GM12892 (cell line): Measurements from ENCODE around the gene PARP12.

Experiments used
- DNase-seq: peaks from one replicate; pipeline ENCODE4 v3.0.0; 2011; ENCODE audit not compliant: insufficient read length
- FAIRE-seq: peaks from 2 replicates; lab custom pipeline; 2011; peaks lifted over from hg19 to GRCh38; lab: Jason Lieb, UNC
- POLR2A ChIP-seq: IDR thresholded peaks from 2 replicates; pipeline ENCODE4 v1.6.1; 2011; ENCODE audit warnings: low read depth, low read length, control low read depth
- POLR2AphosphoS5 ChIP-seq: IDR thresholded peaks from 2 replicates; pipeline ENCODE4 v1.6.1; 2011; ENCODE audit warnings: low read depth, low read length, control low read depth
- TAF1 ChIP-seq: IDR thresholded peaks from 2 replicates; pipeline ENCODE4 v1.6.1; 2011; ENCODE audit warnings: low read depth, mild to moderate bottlenecking, control low read depth, low read length, borderline replicate concordance

PARP12 gene

DNA sequence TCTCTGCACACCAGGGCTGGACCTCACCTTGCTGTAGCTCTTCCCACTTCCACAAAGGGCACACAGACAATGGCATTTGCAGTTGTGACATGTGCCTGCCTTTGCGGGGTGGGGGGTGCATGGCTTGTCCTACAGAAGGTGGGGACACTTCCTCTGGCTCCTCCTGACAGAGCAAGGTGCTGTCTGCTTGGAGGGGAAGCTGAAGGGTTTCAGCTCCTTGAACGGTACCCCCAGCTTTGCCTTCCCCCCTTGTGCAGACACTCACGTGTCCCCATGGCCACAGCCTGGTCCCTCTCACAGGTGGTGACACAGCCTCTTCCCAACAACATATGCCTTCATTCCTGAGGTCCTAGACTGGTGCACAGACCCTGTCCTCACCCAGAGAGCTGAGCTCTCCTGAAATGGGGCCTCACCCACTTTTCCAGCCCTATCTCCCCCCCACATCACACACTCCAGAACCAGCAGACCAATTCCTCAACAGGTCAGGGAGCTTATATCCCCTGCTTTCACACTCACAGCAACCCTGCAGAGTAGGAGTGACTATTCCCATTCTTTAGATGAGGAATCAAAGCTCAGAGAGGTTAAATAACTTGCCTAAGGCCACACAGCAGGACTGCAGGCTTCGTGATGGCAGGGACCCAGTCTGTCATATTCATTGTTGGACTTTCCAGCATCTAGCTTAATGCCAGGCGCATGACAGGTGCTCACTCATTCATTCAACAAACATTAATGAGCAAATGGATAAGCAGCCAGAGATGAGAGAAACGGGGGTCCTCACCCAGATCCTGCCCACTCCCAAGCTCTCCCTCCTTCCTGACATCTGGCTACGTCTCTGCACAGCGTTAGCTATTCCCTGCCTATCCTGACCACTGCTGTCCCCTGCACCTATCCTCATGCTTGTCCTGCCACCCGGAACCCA lies 44.4 kb downstream of the PARP12 start:
- TF ChIP-seq POLR2AphosphoS5 (no peak), POLR2A (no peak), TAF1 (no peak)
- DNase-seq = no peak
- no peak for FAIRE-seq

DNA sequence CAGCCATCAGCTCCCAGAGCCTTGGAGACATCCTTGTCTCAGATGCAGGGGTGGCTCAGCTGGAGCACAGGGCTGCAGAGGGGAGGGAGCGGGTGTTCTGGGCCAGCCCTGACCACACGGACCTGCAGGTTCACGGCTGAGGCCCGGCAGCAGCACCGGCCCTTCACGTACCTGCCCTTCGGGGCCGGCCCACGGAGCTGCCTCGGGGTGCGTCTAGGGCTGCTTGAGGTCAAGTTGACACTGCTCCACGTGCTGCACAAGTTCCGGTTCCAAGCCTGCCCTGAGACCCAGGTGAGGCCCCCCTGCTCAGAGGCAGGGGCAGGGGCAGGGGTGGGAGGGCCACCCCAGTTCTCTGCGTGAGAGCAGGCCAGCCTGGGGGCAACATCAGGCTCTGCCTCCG lies 45.2 kb downstream of the PARP12 start:
- no peak for DNase-seq
- no peak for FAIRE-seq
- TF ChIP-seq POLR2A (no peak), POLR2AphosphoS5 (no peak), TAF1 (no peak)

- FAIRE-seq = no peak
- DNase-seq = no peak
- no peak for TF ChIP-seq POLR2A
- no peak for TF ChIP-seq POLR2AphosphoS5
- no peak for TF ChIP-seq TAF1
Observed at GRCh38 chr7:140017034-140017433, 45.7 kb downstream of the PARP12 start.

DNA sequence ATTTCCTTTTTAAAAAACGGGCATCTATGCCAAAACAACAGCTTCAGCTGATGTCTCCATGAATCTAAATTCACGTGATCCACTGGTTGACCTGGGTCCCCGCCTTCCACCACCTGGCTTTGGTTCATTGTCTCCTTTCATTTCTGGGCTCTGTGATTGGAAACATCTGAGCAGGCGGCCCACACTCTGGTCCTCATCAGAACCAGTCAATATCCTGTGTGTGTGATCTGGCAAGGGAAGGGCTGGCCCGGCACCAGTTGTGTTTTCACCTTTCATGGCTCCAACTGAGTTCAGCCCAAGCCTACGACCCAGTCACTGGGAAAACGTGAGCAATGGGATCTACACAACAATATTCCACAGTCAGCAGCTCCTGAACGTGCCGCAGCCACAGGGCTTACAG lies 46.2 kb downstream of the PARP12 start:
- TF ChIP-seq POLR2AphosphoS5 (no peak), TAF1 (no peak), POLR2A (no peak)
- DNase-seq = no peak
- FAIRE-seq = no peak

GRCh38 chr7:140015471-140015970 lies 47.2 kb downstream of the PARP12 start:
- no peak for FAIRE-seq
- no peak for DNase-seq

GRCh38 chr7:140014123-140014522 lies 48.6 kb downstream of the PARP12 start:
- no peak for DNase-seq
- no peak for TF ChIP-seq POLR2A
- no peak for TF ChIP-seq POLR2AphosphoS5
- TF ChIP-seq TAF1 = no peak

More at GRCh38 chr7:140015471-140015970, 47.2 kb downstream of the PARP12 start:
- TF ChIP-seq POLR2AphosphoS5 (no peak), POLR2A (no peak), TAF1 (no peak)

DNA sequence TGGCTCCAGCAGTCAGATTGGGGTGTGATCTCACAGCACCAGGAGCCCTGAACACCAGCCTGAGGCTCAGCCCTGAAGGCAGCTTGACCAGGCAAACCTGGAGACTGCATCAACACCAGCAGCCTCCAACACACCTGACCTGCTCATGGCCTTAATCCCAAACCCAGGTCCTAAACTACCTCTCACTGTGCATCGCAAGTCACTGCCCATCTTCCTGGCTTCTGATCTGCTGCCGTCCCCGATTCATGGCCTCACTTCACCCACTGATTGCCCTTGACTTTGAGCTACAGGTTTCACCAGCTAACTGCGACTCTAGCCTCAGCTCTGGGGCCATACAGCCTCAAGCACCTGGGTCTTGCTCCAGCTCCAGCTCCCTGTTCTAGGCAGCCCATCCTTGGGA lies 49.1 kb downstream of the PARP12 start:
- DNase-seq (no peak), FAIRE-seq (no peak)
- TF ChIP-seq POLR2AphosphoS5 (no peak), POLR2A (no peak), TAF1 (no peak)

More at GRCh38 chr7:140014123-140014522, 48.6 kb downstream of the PARP12 start:
- FAIRE-seq = no peak

DNA sequence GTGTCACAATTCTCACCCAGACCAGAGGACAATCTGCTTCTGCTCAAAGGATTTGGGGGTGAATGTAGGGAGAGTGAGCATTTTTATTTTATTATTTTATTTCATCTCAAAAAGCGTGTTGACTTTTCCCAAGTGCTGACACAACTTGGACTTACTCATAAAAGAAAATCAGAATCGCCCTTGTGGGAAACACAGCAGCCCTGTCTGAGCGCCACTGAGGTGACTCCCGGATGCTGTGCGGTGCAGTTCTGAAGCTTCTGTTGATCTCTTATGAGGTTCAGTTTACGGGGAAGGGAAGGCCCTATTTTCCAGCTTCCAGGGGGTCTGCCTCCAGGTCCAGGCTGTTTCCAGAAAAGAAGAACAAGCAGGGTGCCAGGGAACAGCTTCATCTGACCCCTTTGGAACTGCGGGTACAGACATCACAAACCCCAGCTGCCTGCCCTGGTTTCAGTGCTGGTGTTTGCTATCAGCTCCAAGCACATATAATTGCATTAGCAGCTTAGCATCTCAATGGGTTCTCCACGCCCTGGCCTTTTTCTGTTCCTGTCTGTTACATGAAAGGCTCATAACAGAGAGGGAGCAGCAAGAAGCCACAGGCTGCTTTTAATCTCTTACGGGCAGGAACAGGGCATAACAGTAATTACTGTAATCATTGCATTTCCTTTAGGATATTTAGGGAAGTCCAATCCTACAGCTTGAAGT lies 52.4 kb downstream of the PARP12 start:
- FAIRE-seq = no peak
- TF ChIP-seq POLR2A (no peak), TAF1 (no peak), POLR2AphosphoS5 (no peak)
- no peak for DNase-seq

DNA sequence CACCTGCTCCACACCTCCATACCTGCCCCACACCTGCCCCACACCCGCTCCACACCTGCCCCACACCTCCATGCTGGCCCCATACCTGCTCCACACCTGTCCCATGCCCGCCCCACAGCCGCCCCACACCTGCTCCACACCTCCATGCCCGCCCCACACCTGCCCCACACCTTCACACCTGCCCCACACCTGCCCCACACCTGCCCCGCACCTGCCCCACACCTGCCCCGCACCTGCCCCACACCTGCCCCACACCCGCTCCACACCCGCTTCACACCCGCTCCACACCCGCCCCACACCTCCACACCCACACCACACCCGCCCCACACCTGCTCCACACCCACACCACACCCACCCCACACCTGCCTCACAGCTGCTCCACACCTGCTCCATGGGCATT lies 53.0 kb downstream of the PARP12 start:
- no peak for TF ChIP-seq POLR2A
- TF ChIP-seq POLR2AphosphoS5 = no peak
- no peak for DNase-seq
- FAIRE-seq = no peak

DNA sequence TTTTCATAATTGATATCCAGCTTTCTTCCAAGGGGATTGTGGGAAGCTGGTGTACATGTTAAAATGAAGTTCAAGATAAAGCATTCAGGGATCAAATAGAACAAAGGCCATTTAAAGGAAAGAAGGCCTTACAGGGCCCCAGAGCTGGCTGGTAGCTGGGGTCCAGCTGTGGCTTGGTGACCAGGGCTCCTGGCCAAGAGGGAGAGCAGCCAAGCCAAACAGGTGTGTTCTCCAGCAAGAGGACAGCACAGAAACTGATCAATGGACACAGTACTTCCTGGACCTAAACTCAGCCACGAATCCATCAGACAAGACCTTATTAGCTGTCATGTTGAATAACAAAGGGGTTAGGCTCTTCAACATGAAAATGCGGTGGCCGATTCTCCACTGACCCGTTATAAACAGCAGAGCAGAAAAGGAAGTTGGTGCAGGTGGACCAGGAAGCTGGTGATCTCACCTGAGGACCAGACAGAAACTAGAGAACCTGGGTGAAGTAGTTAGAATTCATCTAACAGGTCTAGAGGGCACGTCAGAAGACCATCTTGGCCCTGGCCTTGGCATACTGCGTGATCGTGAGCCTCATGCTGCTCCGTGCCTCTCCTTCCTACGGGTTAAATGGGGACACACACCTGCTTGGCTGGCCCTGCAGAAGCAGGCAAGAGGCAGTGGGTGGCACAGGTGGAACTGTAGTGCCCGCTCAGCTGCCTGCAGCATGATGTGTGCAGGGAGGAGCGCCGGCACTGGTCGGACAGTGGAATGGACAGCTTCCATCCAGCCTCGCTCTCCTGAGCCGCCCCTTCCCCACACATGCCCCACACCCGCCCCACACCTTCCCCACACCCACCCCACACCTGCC lies 53.8 kb downstream of the PARP12 start:
- no peak for TF ChIP-seq TAF1
- no peak for TF ChIP-seq POLR2A
- TF ChIP-seq POLR2AphosphoS5 = no peak
- DNase-seq (no peak), FAIRE-seq (no peak)

DNA sequence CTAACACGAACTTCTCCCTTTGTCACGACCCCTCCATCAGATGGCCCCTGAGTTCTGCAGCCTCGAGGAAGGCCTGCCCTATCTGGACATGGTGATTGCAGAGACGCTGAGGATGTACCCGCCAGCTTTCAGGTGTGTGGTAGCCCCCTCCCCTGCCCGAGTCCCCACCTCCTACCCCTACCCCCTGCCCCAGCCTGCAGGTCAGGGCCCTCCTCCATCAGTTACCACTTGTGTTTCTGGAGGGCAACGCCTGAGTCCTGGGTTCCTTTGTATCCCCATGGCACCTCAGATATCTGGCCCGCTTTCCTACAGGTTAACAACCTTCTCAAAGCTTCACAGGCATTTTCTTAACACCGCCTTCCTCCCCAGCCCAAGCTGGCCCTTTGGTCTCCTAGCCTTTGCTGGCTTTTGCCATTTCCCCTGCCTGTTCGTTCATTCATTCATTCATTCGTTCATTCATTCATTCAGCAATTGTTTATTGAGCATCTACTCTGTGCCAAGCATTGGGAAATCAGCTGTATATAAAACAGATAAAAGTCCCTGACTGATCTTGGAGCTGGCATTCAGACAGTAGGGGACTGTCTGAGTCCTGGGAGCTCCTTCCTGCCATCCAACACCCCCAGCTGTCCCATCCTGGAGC lies 55.6 kb downstream of the PARP12 start:
- TF ChIP-seq POLR2AphosphoS5 (no peak), TAF1 (no peak), POLR2A (no peak)
- DNase-seq = no peak
- no peak for FAIRE-seq
